Transverse colon (tissue), 4 donors: Measurements from ENCODE around the gene KCNH1. TPM values are rescaled to one million over a fixed set of nuclear protein-coding genes. Genes with fewer than 3 reads are reported as not detected.

Experiments used
- DNase-seq: peaks from one replicate; pipeline ENCODE4 v3.0.0-alpha.2; 2019
- H3K27ac ChIP-seq, 4 donors: fragments of 200-600 bp; sonication (generic); 2 replicates each; pipeline ENCODE4 v1.5.1; 2016 to 2018; ENCODE audit warnings: inconsistent platforms in 4 of 4
- H3K27me3 ChIP-seq: fragments of 200-600 bp; sonication (generic); 2 replicates; pipeline ENCODE4 v1.5.1; 2017; ENCODE audit warnings: inconsistent platforms
- H3K36me3 ChIP-seq, 4 donors: fragments of 200-600 bp; sonication (generic); 2 replicates each; pipeline ENCODE4 v1.5.1; 2017 to 2019; ENCODE audit warnings: inconsistent platforms in 4 of 4
- H3K4me1 ChIP-seq, 4 donors: fragments of 200-600 bp; sonication (generic); 2 replicates each; pipeline ENCODE4 v1.5.1; 2017 to 2020; ENCODE audit warnings: inconsistent platforms in 4 of 4
- H3K4me3 ChIP-seq, 4 donors: fragments of 200-600 bp; sonication (generic); 1 replicate in 1 of 4; 2 replicates in 3 of 4; pipeline versions ENCODE4 v1.5.1 to v1.6.1; 2017 to 2019; ENCODE audit warnings: inconsistent platforms in 4 of 4
- H3K9me3 ChIP-seq, 2 donors: fragments of 200-600 bp; sonication (generic); 2 replicates each; pipeline ENCODE4 v1.5.1; 2017 to 2019; ENCODE audit warnings: inconsistent platforms in 2 of 2
- EP300 ChIP-seq: sonication (generic); formaldehyde crosslinking; IDR thresholded peaks from one replicate; pipeline ENCODE4 v1.6.1; 2017; ENCODE audit warnings: antibody characterized with exemption, low read depth
- POLR2A ChIP-seq: fragments of 450-650 bp; IDR thresholded peaks from one replicate; pipeline ENCODE4 v1.6.1; 2016; ENCODE audit warnings: antibody characterized with exemption, mild to moderate bottlenecking, moderate library complexity
- POLR2AphosphoS5 ChIP-seq, 3 donors: sonication (generic); formaldehyde crosslinking; IDR thresholded peaks; one replicate each; pipeline ENCODE4 v1.6.1; 2016; ENCODE audit warnings: antibody characterized with exemption in 3 of 3
- WGBS, 2 donors: methylation state at CpG; one replicate each; pipeline ENCODE4 v1.1.5; 2018; ENCODE audit warnings: low coverage in 1 of 2; 5-methylcytosine and 5-hydroxymethylcytosine counted together
- in situ Hi-C, 4 donors: fragments of 200-750 bp; cut with MboI; loops; one replicate each; pipeline versions ENCODE4 v1.15.0 to v1.15.1; 2017; ENCODE audit warnings: low sequenced_read_pairs in 3 of 4, low pct_ligation_motif_present in 1 of 4, low pct_unique_long_range_greater_than_20kb in 1 of 4
- intact Hi-C: fragments of 100-400 bp; cut with DNase I; formaldehyde crosslinking; loops from one replicate; pipeline ENCODE4 v1.15.1; 2023; ENCODE audit warnings: low total_unique reads
- total RNA-seq, 4 donors: library from RNA; depleted of rRNA; stranded (reverse); fragments of >200 nt; gene quantifications; one replicate each; pipeline ENCODE4 v1.1.0, GENCODE V29; 2016
- TF ChIP-seq, protein P1 (sequence below), 5 experiments: fragments of 200-600 bp in 3 of 5; fragments of 450-650 bp in 2 of 5; sonication (generic) in 3 of 5; IDR thresholded peaks; 1 replicate in 2 of 5; 2 replicates in 3 of 5; pipeline ENCODE4 v1.5.1; 2016 to 2017; ENCODE audit warnings: antibody characterized with exemption in 5 of 5, inconsistent platforms in 3 of 5, mild to moderate bottlenecking in 2 of 5, moderate library complexity in 1 of 5

Gene KCNH1
- total RNA-seq, 4 donors from 2014 or later: 0.55 to 9.4 (median 2.2) TPM

DNA sequence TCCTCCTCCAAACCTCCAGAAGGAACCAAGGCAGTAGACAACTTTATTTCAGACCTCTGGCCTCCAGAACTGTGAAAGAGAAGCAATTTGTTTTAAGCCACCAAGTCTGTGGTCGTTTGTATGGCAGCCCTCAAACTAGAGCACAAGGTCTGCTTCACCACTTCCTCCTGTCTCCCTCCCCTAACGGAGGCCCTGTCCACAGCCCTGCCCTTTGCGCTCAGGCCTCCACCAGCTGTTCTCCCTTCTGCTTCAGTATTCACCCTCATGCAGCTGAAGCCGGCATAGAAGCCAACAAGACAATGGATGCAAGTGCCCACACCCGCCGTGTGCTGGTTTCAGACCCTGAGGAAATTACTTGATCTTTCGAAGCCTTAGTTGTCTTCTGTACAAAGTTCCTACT lies 441.2 kb downstream of the KCNH1 start:
- Histone ChIP-seq H3K4me1 (no peaks in the 10 kb centered on the region), H3K27ac (no peak overlapping the region), H3K27me3 (no peaks in the 10 kb centered on the region), H3K36me3 (no peaks in the 10 kb centered on the region), H3K4me3 (no peak overlapping the region), H3K9me3 (no peaks in the 10 kb centered on the region)
- intact Hi-C loops: no loop called here
- TF ChIP-seq POLR2A (no peak), POLR2AphosphoS5 (IDR thresholded peaks at IDR 0.05) (no peak), EP300 (no peak)
- TF ChIP-seq, protein P1, sequence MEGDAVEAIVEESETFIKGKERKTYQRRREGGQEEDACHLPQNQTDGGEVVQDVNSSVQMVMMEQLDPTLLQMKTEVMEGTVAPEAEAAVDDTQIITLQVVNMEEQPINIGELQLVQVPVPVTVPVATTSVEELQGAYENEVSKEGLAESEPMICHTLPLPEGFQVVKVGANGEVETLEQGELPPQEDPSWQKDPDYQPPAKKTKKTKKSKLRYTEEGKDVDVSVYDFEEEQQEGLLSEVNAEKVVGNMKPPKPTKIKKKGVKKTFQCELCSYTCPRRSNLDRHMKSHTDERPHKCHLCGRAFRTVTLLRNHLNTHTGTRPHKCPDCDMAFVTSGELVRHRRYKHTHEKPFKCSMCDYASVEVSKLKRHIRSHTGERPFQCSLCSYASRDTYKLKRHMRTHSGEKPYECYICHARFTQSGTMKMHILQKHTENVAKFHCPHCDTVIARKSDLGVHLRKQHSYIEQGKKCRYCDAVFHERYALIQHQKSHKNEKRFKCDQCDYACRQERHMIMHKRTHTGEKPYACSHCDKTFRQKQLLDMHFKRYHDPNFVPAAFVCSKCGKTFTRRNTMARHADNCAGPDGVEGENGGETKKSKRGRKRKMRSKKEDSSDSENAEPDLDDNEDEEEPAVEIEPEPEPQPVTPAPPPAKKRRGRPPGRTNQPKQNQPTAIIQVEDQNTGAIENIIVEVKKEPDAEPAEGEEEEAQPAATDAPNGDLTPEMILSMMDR (IDR thresholded peaks at IDR 0.05): no peak
- in situ Hi-C loops: no loop called here
- no peak for DNase-seq
- WGBS, 2 donors: 51 to 73% methylated on average over 4 to 7 of the region's 7 CpGs

DNA sequence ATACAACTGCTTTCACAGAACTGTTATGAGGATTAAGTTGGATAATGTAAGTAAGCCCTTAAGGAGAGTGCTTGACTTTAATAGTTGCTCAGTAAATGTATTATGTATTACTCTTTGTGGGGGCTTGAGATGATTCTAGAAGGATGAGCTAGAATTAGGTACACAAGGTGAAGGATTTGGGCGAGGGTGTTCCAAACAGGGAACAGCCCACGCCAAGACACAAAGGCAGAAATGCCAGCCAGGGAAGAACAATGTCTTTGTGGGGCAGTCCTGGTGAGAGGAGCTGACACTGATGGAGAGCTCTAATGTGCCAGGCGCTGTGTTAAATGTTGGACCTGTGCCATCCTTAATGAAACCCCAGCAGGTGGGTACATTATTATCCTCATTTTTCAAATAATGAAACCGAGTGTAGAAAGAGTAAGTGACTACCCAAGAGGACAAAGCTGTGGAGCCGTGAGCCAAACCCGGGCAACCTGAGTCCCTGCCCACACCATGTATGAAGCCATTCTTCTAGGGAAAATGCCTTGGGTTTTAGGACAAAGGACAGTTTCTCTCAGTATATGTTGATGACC lies 442.8 kb downstream of the KCNH1 start:
- Histone ChIP-seq H3K4me1 (no peaks in the 10 kb centered on the region), H3K4me3 (no peak overlapping the region), H3K27me3 (no peaks in the 10 kb centered on the region), H3K36me3 (no peaks in the 10 kb centered on the region), H3K27ac (no peak overlapping the region), H3K9me3 (no peaks in the 10 kb centered on the region)
- WGBS, 2 donors: 80 to 86% methylated on average over 1 to 6 of the region's 6 CpGs
- intact Hi-C loops (no loop called here), in situ Hi-C loops (no loop called here)
- no peak for DNase-seq
- TF ChIP-seq, protein P1 (IDR thresholded peaks at IDR 0.05): no peak
- TF ChIP-seq EP300 (no peak), POLR2A (no peak), POLR2AphosphoS5 (IDR thresholded peaks at IDR 0.05) (no peak)

DNA sequence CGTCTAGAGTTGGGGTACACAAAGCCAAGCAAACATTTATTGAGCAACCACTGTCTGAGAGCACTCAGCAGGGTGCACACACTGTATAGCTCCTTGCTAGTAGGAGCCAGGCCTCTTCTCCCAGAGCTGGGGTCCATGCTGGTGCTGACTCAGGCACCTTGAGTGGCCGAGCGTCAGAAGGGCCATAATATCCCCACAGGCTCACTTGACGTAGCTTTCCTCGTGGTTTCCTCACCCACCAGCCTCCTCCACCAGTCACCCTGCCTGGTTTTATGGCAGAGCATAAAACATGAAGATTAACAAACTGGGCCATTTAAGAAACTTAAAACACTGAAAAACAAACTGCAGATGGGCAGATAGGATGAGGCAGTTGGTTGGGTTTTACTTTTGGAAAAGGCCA lies 443.7 kb downstream of the KCNH1 start:
- intact Hi-C loops: no loop called here
- WGBS, 2 donors: 81% methylated on average over 5 of the region's 5 CpGs; no CpG with 5 or more reads in 1 of the 2 donors
- in situ Hi-C loops: no loop called here

DNA sequence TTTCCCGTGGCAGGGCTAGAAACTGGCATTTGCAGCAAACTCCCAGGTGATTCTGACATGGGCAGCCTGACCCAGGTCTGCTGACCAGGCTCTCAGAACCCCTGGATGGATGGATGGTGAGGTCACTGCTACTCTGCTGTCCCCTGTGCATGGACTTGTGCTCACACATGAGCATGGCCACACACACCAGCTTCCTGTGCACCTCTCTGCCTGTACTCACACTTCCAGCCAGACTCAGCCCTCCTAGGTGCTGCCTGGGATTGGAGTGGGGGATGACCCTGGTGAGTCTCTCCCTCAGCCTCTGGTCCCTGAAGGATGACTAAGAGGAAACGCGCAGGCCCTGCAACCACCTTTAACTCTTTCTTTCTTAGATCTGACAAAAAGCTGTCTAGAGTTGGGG lies 444.1 kb downstream of the KCNH1 start:
- 87% methylated on average over 3 of the region's 3 CpGs; no CpG with 5 or more reads in 1 of the 2 donors for WGBS, 2 donors
- Histone ChIP-seq H3K4me3 (no peak overlapping the region), H3K9me3 (no peaks in the 10 kb centered on the region), H3K4me1 (no peaks in the 10 kb centered on the region), H3K27ac (no peak overlapping the region), H3K36me3 (no peaks in the 10 kb centered on the region), H3K27me3 (no peaks in the 10 kb centered on the region)
- intact Hi-C loops (no loop called here), in situ Hi-C loops (no loop called here)
- no peak for DNase-seq
- TF ChIP-seq POLR2AphosphoS5 (IDR thresholded peaks at IDR 0.05) (no peak), POLR2A (no peak), EP300 (no peak)
- TF ChIP-seq, protein P1 (IDR thresholded peaks at IDR 0.05): no peak

More for the DNA sequence above, 443.7 kb downstream of the KCNH1 start:
- H3K27me3 ChIP-seq: no peaks in the 10 kb centered on the region
- DNase-seq: no peak
- no peaks in the 10 kb centered on the region for H3K4me1 ChIP-seq
- H3K9me3 ChIP-seq: no peaks in the 10 kb centered on the region
- H3K36me3 ChIP-seq: no peaks in the 10 kb centered on the region
- no peak overlapping the region for H3K4me3 ChIP-seq
- TF ChIP-seq POLR2AphosphoS5 (IDR thresholded peaks at IDR 0.05) (no peak), POLR2A (no peak), EP300 (no peak)
- TF ChIP-seq, protein P1 (IDR thresholded peaks at IDR 0.05): no peak
- no peak overlapping the region for H3K27ac ChIP-seq
